RWPE1 (cell line): ENCODE data around the gene SPAG16.

Experiments used
- CTCF ChIA-PET: fragments of 350-600 bp; sonication (Branson Sonifier 250); formaldehyde crosslinking; extraction: SDS; loops from one replicate; lab custom pipeline; 2021; lab: Yijun Ruan, JAX
- POLR2A ChIA-PET: fragments of 400-600 bp; formaldehyde crosslinking; extraction: SDS; loops from one replicate; lab custom pipeline; 2020; ENCODE audit warnings: antibody characterized with exemption; ENCODE audit not compliant: low non-redundant PET; lab: Yijun Ruan, JAX
- DNase-seq: peaks from one replicate; pipeline ENCODE4 v3.0.0; 2012; ENCODE audit warnings: low spot score
- H3K27ac ChIP-seq: fragments of 450-650 bp; 2 replicates; pipeline ENCODE4 v1.5.1; 2017
- CTCF ChIP-seq: fragments of 450-650 bp; conservative IDR thresholded peaks from 2 replicates; pipeline ENCODE4 v1.5.1; 2017; ENCODE audit warnings: low read depth, mild to moderate bottlenecking

Gene SPAG16

GRCh38 chr2:214100488-214100887 lies 816.2 kb downstream of the SPAG16 start:
- POLR2A ChIA-PET: no interaction called here

GRCh38 chr2:214103276-214104001 lies 819.2 kb downstream of the SPAG16 start:
- POLR2A ChIA-PET: no interaction called here
- DNase-seq: no peak
- CTCF ChIA-PET: no interaction called here
- no peak overlapping the region for H3K27ac ChIP-seq
- TF ChIP-seq CTCF: no peak

More at GRCh38 chr2:214100488-214100887, 816.2 kb downstream of the SPAG16 start:
- H3K27ac ChIP-seq: no peak overlapping the region
- CTCF ChIA-PET: no interaction called here
- DNase-seq: no peak
- TF ChIP-seq CTCF: no peak

GRCh38 chr2:214104219-214104618 lies 820.0 kb downstream of the SPAG16 start:
- no peak for DNase-seq
- ChIA-PET CTCF (no interaction called here), POLR2A (no interaction called here)
- no peak overlapping the region for H3K27ac ChIP-seq
- no peak for TF ChIP-seq CTCF

- ChIA-PET CTCF (no interaction called here), POLR2A (no interaction called here)
- no peak overlapping the region for H3K27ac ChIP-seq
- no peak for DNase-seq
- no peak for TF ChIP-seq CTCF
These were observed 820.7 kb downstream of the SPAG16 start for GRCh38 chr2:214104967-214105366.

GRCh38 chr2:214107726-214108125 lies 823.5 kb downstream of the SPAG16 start:
- CTCF ChIA-PET: interaction anchor here (0.6 kb wide), 1 partner anchor 473 kb away, joined by 3 read pairs; no protein-coding TSS in a partner anchor
- POLR2A ChIA-PET: no interaction called here
- no peak for TF ChIP-seq CTCF
- no peak overlapping the region for H3K27ac ChIP-seq
- no peak for DNase-seq

- ChIA-PET CTCF (no interaction called here), POLR2A (no interaction called here)
- no peak for DNase-seq
- TF ChIP-seq CTCF: no peak
- no peak overlapping the region for H3K27ac ChIP-seq
These were observed 824.3 kb downstream of the SPAG16 start for GRCh38 chr2:214108598-214108997.
